DOHH2 (cell line): ENCODE measurements around the gene MYCBPAP.

Source experiments
- EZH2phosphoT487 ChIP-seq: fragments of 200-600 bp; sonication (generic); IDR thresholded peaks from 2 replicates; pipeline ENCODE4 v1.6.1; 2017; ENCODE audit warnings: borderline replicate concordance, mild to moderate bottlenecking, antibody characterized with exemption, low read length, moderate library complexity, mixed read lengths
- TF ChIP-seq, protein P1 (sequence below): fragments of 200-600 bp; sonication (generic); IDR thresholded peaks from one replicate; pipeline ENCODE4 v1.5.1; 2014; ENCODE audit warnings: antibody characterized with exemption, mild to moderate bottlenecking, low read depth, low read length; ENCODE audit not compliant: poor library complexity, severe bottlenecking

DNA sequence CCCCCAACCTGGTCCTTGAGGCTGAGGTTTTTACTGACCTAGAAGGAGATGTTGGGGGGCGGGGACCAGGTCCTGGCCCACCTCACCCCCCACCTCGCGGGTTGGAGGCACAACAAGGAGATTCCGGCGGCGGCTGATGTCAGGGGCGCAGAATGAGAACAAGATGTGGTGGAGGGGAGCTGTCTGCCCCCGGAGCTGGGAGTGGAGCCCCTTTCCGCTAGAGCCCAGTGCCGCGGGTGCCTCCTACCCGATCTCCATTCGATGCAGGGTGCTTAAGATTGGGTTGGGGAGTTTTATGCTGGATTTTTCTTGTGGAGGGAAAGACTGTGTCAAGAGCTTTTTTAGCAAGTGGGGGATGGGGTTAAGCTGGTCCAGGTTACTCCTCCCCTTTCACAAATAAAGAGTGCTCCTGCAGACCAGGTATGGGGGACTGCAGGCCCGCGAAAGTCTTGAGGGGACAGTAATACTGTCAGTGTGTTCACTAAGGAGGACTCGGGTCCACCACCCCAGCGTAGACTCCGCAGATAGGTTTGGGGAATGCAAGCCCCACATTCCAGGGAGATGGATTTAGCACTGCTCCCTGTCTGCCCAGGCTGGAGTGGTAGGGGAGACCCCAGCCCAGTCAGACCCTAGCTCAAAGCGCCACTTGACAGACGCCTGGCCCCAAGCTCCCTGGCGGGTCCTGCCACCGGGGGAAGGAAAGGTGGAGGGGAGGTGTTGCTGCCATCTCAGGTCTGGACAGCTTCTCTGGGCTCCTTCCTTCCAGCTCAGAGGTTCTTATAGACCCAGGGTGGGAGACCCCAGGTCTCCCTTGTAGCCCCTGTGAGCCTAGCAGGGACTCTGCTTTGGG is 54.2 kb downstream of the MYCBPAP start:
- TF ChIP-seq, protein P1, sequence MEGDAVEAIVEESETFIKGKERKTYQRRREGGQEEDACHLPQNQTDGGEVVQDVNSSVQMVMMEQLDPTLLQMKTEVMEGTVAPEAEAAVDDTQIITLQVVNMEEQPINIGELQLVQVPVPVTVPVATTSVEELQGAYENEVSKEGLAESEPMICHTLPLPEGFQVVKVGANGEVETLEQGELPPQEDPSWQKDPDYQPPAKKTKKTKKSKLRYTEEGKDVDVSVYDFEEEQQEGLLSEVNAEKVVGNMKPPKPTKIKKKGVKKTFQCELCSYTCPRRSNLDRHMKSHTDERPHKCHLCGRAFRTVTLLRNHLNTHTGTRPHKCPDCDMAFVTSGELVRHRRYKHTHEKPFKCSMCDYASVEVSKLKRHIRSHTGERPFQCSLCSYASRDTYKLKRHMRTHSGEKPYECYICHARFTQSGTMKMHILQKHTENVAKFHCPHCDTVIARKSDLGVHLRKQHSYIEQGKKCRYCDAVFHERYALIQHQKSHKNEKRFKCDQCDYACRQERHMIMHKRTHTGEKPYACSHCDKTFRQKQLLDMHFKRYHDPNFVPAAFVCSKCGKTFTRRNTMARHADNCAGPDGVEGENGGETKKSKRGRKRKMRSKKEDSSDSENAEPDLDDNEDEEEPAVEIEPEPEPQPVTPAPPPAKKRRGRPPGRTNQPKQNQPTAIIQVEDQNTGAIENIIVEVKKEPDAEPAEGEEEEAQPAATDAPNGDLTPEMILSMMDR, result no peak
- 0 out of 2 replicates have a peak, but pooled peaks have one; percentile 76 for TF ChIP-seq EZH2phosphoT487
